DMS79 (cell line): ENCODE measurements around the gene TMC2.

Source experiments
- DNase-seq: peaks from one replicate; lab custom pipeline; 2025; lab: John Stamatoyannopoulos, UW

Gene TMC2

GRCh38 chr20:2578475-2579192 lies 42.3 kb downstream of the TMC2 start:
- DNase-seq = no peak

GRCh38 chr20:2585811-2586210 lies 49.4 kb downstream of the TMC2 start:
- DNase-seq = no peak

GRCh38 chr20:2593756-2594155 lies 57.4 kb downstream of the TMC2 start:
- DNase-seq = no peak

GRCh38 chr20:2595076-2595475 lies 58.7 kb downstream of the TMC2 start:
- no peak for DNase-seq

- no peak for DNase-seq
Measured at GRCh38 chr20:2596673-2597279, 60.4 kb downstream of the TMC2 start.

GRCh38 chr20:2599288-2600006 lies 63.1 kb downstream of the TMC2 start:
- DNase-seq = no peak

- DNase-seq = no peak
Measured at GRCh38 chr20:2602046-2602735, 65.8 kb downstream of the TMC2 start.

- no peak for DNase-seq
Measured at GRCh38 chr20:2602746-2603145, 66.4 kb downstream of the TMC2 start.

GRCh38 chr20:2603816-2604505 lies 67.6 kb downstream of the TMC2 start:
- DNase-seq = no peak

- no peak for DNase-seq
Measured at GRCh38 chr20:2604506-2604835, 68.1 kb downstream of the TMC2 start.

- DNase-seq = no peak
Measured at GRCh38 chr20:2606507-2607006, 70.2 kb downstream of the TMC2 start.

GRCh38 chr20:2610326-2610725 lies 74.0 kb downstream of the TMC2 start:
- no peak for DNase-seq

- no peak for DNase-seq
Measured at GRCh38 chr20:2610941-2611720, 74.8 kb downstream of the TMC2 start.

GRCh38 chr20:2612073-2612472 lies 75.7 kb downstream of the TMC2 start:
- DNase-seq = no peak

GRCh38 chr20:2616634-2617033 lies 80.3 kb downstream of the TMC2 start:
- no peak for DNase-seq

GRCh38 chr20:2617099-2617714 lies 80.8 kb downstream of the TMC2 start:
- no peak for DNase-seq

- DNase-seq = no peak
Measured at GRCh38 chr20:2618815-2619214, 82.4 kb downstream of the TMC2 start.

- DNase-seq = no peak
Measured at GRCh38 chr20:2619337-2619736, 83.0 kb downstream of the TMC2 start.

- no peak for DNase-seq
Measured at GRCh38 chr20:2619961-2620595, 83.7 kb downstream of the TMC2 start.

GRCh38 chr20:2624190-2624589 lies 87.8 kb downstream of the TMC2 start:
- DNase-seq = no peak
